NCI-H446 treated with DMSO at 0.1 percent for 48 hours (cell line): Measurements from ENCODE around the gene FBXL2.

Source experiments
- DNase-seq: peaks from one replicate; lab custom pipeline; 2025; lab: John Stamatoyannopoulos, UW

Gene FBXL2, protein sequence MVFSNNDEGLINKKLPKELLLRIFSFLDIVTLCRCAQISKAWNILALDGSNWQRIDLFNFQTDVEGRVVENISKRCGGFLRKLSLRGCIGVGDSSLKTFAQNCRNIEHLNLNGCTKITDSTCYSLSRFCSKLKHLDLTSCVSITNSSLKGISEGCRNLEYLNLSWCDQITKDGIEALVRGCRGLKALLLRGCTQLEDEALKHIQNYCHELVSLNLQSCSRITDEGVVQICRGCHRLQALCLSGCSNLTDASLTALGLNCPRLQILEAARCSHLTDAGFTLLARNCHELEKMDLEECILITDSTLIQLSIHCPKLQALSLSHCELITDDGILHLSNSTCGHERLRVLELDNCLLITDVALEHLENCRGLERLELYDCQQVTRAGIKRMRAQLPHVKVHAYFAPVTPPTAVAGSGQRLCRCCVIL

DNA sequence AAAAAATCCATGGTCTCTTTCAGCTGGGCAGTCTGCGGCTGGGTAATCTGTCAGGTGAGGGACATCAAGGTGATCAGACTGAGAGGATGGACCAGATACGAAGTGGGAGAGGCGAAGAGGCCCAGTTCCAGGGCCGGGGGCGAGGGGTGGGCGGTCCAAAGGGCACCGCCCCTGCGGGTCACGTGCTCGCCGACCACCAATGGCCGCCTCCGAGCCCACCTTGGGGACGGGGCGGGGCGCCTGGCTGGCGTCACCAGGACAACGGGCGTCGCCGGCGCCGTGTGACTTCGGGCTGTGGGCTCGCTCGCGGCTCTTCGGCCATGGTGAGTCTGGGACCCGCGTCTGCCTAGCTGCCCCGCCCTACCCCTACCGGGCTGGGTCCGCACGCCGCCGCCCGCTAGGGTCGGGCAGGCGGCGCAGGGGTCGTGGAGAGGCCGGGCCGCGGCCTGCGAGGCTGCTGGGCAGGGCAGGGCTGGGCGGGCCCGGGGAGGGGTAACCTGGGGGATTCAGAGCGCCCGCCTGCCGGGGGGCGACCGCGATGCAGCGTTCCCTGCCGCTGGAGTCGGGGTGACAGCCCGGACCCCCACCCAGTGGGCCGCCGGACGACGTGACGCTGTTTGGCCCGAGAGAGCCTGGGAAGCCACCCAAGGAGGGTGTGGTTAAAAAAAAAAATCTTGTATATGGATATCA lies at the start of gene FBXL2:
FBXL2 (plus strand) TSS at position 250 of the 690 bp plus-strand sequence; CDS start at position 321, 71 bp downstream.
- DNase-seq: peak; percentile 47

GRCh38 chr3:33229066-33229465 lies 48.2 kb upstream of the FBXL2 start:
- no peak for DNase-seq

GRCh38 chr3:33229947-33230346 lies 47.3 kb upstream of the FBXL2 start:
- DNase-seq: no peak

- DNase-seq: no peak
These were observed 45.3 kb upstream of the FBXL2 start for GRCh38 chr3:33231756-33232465.

GRCh38 chr3:33233884-33234283 lies 43.4 kb upstream of the FBXL2 start:
- no peak for DNase-seq

DNA sequence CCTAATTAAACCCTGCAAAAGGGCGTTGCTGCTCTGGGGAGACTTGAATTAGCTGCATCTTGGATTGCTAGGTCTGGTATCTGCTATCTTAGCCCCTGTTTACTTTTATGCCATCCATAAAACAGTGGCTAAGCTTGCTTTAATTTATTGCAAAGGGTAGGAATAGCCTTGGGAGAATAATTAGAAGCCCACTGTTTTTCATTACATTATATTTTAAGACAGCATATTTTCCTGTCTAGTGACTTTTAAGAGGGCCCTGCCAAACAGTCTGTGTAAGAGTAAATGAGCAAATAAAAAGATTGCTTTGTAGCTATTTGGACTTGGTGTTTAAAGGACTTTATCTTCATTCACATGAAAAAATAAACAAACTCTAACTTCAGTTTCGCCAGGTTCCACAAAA lies 41.2 kb upstream of the FBXL2 start:
- no peak for DNase-seq

DNA sequence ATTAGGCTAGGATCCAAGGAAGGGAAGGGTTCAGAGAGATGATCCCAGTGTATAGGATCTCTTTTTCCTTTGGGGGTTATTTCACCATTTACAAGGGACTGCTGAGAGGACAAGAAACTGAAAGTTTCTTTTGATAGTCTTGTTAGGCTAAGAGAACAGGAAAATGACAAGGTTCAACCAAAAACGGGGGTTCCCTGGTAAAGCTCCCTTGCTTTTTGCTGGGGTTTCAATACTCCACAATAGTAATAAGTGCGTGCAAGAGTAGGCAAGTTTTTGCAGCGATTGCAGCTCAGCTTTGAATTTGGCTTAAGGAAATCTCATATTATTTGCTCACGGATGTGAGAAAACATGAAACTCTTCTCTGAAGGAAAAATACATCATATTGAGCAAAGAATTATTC lies 39.8 kb upstream of the FBXL2 start:
- no peak for DNase-seq

GRCh38 chr3:33238923-33239322 lies 38.3 kb upstream of the FBXL2 start:
- DNase-seq: no peak

DNA sequence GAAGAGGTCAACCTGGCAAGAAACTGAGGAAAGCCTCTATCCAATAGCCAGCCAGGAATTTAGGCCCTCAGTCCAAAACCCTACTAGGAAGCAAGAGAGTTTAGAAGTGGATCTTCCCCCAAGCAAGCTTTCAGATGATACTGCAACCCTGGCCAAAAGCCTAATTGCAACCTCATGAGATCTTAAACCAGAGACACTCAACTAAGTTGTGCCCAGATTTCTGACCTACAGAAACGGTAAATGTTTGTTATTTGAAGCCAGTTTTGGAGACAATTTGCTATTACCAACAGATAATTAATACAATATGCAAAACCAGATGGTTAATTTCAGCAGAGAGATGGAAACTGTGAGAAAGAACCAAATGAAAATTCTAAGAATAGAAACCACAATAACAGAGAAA lies 37.0 kb upstream of the FBXL2 start:
- DNase-seq: no peak

GRCh38 chr3:33246786-33247185 lies 30.5 kb upstream of the FBXL2 start:
- no peak for DNase-seq

DNA sequence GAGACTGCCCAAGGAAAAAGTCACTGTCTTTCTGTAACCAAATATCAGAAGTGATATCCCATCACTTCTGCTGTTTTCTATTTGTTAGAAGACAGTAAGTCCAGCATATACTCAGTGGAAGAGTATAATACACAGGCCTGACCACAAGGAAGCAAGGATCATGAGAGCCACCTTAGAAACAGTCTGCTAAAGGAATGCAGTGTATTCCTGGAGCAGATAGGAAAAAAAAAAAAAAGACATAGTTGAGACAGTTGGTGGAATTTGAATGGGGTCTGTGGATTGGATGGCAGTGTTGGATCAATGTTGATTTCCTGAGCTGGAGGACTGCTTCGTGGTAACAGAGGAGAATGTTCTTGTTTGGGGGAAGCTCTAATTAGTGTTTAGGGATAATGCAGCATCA lies 26.5 kb upstream of the FBXL2 start:
- no peak for DNase-seq

GRCh38 chr3:33256249-33256648 lies 21.0 kb upstream of the FBXL2 start:
- DNase-seq: no peak

GRCh38 chr3:33260104-33260503 lies 17.1 kb upstream of the FBXL2 start:
- no peak for DNase-seq

DNA sequence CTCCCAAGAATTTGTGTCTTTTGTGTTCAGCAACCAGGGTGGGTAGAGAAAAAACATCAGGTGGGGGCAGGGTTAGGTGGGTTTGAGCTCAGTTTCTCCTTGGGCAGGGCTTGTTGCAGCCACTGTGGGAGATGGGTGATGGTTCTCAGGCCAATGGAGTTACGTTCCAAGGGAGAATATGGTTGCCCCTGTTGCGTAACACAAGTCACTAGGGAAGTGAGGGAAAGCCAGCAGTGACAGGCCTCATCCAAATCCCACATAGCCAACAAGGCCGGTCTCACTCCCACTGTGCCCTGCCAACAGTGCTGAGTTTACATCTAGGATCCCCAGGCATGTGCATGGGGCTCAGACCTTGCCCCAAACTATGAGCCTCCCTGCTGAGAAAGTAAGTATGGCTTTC lies 7.9 kb upstream of the FBXL2 start:
- no peak for DNase-seq

DNA sequence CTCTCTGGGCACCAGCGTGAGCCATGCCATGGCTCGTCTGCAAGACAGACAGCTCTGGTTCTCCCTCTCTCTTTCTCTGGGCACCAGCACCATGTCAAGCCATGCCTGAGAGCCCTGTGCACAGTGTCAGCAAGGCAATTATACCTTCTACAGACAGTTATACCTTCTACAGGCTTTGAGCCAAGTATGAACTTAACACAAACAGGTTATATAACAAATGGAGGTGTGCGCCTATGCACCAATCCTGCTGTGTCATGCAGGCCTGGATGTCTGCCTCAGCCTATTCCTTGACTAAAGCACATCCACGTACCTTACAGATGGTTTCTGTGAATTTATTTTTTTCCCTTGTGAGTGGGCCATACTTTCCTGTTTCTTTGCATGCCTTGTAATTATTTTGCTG lies 5.9 kb upstream of the FBXL2 start:
- DNase-seq: no peak

DNA sequence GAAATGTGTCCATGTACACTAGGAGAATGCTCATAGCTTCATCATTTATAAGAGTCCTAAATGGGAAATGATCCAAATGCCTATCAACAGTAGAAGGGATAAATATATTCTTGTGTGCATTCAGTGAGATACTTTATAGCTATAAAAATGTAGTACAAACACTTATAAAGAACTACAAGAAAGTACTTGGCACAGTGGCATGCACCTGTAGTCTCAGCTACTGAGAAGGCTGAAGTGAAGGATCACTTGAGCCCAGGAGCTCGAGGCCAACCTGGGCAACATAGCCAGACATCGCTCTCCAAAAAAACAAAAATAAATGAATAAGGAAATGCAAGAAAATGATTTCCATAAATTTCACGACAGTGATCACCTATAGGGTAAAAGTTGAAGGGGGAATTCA lies 3.6 kb upstream of the FBXL2 start:
- DNase-seq: no peak

DNA sequence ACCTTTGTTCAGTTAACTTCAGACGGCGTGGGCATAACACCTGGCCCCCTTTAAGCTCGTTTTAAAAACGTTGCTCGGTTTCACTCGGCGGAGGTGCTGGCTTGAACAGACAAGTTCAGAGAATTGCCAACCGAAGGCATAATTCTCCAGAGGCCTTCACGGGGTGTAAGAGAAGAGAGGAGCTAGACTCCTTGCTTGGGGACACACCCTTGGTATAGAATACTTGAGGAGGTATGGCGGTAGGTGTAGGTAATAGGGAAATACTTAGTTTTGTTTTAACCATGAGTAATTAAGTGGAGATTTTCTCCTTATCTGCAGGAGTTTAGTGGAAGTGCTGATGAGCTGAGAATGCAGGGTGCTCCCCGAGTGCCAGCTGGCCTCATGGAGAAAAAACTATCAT lies 921 bp downstream of the FBXL2 start:
- DNase-seq: no peak

GRCh38 chr3:33287672-33288282 lies 10.5 kb downstream of the FBXL2 start:
- peak; percentile 19 for DNase-seq

GRCh38 chr3:33299395-33300081 lies 22.3 kb downstream of the FBXL2 start:
- no peak for DNase-seq

DNA sequence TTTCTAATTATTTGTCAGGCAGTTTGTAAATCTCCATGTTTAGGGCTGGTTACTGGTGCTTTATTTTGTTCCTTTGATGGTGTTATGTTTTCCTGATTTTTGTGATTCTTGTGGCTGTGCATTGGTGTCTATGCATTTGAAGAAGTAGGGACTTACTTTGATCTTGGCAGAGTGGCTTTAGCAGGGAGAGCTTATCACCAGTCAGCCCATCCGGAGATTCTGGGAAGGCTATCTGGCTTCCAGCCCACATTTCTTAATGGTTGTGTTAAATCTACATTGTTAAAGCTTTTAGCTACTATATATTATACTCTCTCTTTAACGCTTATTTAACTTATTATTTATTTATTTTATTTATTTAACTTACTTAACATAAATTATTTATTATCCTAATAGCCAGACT lies 35.1 kb downstream of the FBXL2 start:
- no peak for DNase-seq

DNA sequence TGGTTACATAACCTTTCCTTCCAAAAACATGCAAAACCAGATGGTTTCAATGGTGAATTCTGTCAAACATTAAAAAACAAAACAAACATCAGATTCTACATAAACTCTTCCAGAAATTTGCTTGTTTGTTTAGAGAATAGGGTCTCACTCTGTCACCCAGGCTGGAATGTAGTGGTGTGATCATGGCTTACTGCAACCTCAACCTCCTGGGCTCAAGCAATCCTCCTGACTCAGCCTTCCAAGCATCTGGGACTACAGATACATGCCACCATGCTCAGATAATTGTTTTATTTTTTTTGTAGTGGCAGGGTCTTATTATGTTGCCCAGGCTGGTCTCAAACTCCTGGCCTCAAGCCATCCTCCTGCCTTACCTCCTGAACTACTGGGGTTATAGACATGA lies 36.1 kb downstream of the FBXL2 start:
- DNase-seq: no peak

GRCh38 chr3:33314993-33315392 lies 37.8 kb downstream of the FBXL2 start:
- DNase-seq: no peak
